ENCODE measurements around the gene LMX1A. TPM values are rescaled to one million over a fixed set of nuclear protein-coding genes. Genes with fewer than 3 reads are reported as not detected.

Gene LMX1A
- total RNA-seq, 1 donor from 2014 or later, result not detected

- TF ChIP-seq CTCF (IDR thresholded peaks at IDR 0.05) (no peak), POLR2A (IDR thresholded peaks at IDR 0.05) (no peak), POLR2AphosphoS5 (IDR thresholded peaks at IDR 0.05; ENCODE audit: insufficient read depth in 1 of 2, low read depth in 1 of 2) (no peak)
- no peaks in the 10 kb centered on the region for H3K27me3 ChIP-seq
- intact Hi-C loops (cut with DNase I), result no loop called here
- H3K4me3 ChIP-seq, result no peak overlapping the region
- H3K4me1 ChIP-seq, result no peaks in the 10 kb centered on the region
- no peak overlapping the region for H3K27ac ChIP-seq
- H3K9me3 ChIP-seq, result no peaks in the 10 kb centered on the region
- H3K36me3 ChIP-seq, result no peaks in the 10 kb centered on the region
- no peak for DNase-seq (ENCODE audit: extremely low spot score in 2 of 2)
Measured at GRCh38 chr1:165228676-165229075, 127.8 kb downstream of the LMX1A start.

- TF ChIP-seq POLR2AphosphoS5 (IDR thresholded peaks at IDR 0.05; ENCODE audit: insufficient read depth in 1 of 2, low read depth in 1 of 2), result no peak
- no peak for TF ChIP-seq POLR2A (IDR thresholded peaks at IDR 0.05)
- no peak for TF ChIP-seq CTCF (IDR thresholded peaks at IDR 0.05)
- H3K27me3 ChIP-seq, result no peaks in the 10 kb centered on the region
- DNase-seq (ENCODE audit: extremely low spot score in 2 of 2), result no peak
- H3K27ac ChIP-seq, result no peak overlapping the region
- no peaks in the 10 kb centered on the region for H3K4me1 ChIP-seq
- no peaks in the 10 kb centered on the region for H3K36me3 ChIP-seq
- no peak overlapping the region for H3K4me3 ChIP-seq
- intact Hi-C loops (cut with DNase I), result no loop called here
- no peaks in the 10 kb centered on the region for H3K9me3 ChIP-seq
Measured at GRCh38 chr1:165228111-165228655, 128.3 kb downstream of the LMX1A start.

GRCh38 chr1:165226326-165226725 is 130.2 kb downstream of the LMX1A start:
- no peak for DNase-seq (ENCODE audit: extremely low spot score in 2 of 2)
- TF ChIP-seq CTCF (IDR thresholded peaks at IDR 0.05) (no peak), POLR2AphosphoS5 (IDR thresholded peaks at IDR 0.05; ENCODE audit: insufficient read depth in 1 of 2, low read depth in 1 of 2) (no peak), POLR2A (IDR thresholded peaks at IDR 0.05) (no peak)
- Histone ChIP-seq H3K36me3 (no peaks in the 10 kb centered on the region), H3K9me3 (no peaks in the 10 kb centered on the region), H3K4me3 (no peak overlapping the region), H3K27ac (no peak overlapping the region), H3K27me3 (no peaks in the 10 kb centered on the region), H3K4me1 (no peaks in the 10 kb centered on the region)
- intact Hi-C loops (cut with DNase I), result no loop called here

- intact Hi-C loops (cut with DNase I), result no loop called here
- Histone ChIP-seq H3K27ac (no peak overlapping the region), H3K4me1 (no peaks in the 10 kb centered on the region), H3K36me3 (no peaks in the 10 kb centered on the region), H3K4me3 (no peak overlapping the region), H3K9me3 (no peaks in the 10 kb centered on the region), H3K27me3 (no peaks in the 10 kb centered on the region)
- no peak for TF ChIP-seq POLR2AphosphoS5 (IDR thresholded peaks at IDR 0.05; ENCODE audit: insufficient read depth in 1 of 2, low read depth in 1 of 2)
- TF ChIP-seq POLR2A (IDR thresholded peaks at IDR 0.05), result no peak
- TF ChIP-seq CTCF (IDR thresholded peaks at IDR 0.05), result no peak
- no peak for DNase-seq (ENCODE audit: extremely low spot score in 2 of 2)
Measured at GRCh38 chr1:165225650-165226049, 130.9 kb downstream of the LMX1A start.

GRCh38 chr1:165225062-165225461 is 131.5 kb downstream of the LMX1A start:
- Histone ChIP-seq H3K27ac (no peak overlapping the region), H3K4me3 (no peak overlapping the region), H3K4me1 (no peaks in the 10 kb centered on the region), H3K36me3 (no peaks in the 10 kb centered on the region), H3K9me3 (no peaks in the 10 kb centered on the region), H3K27me3 (no peaks in the 10 kb centered on the region)
- DNase-seq (ENCODE audit: extremely low spot score in 2 of 2), result no peak
- intact Hi-C loops (cut with DNase I), result no loop called here
- no peak for TF ChIP-seq POLR2A (IDR thresholded peaks at IDR 0.05)
- TF ChIP-seq POLR2AphosphoS5 (IDR thresholded peaks at IDR 0.05; ENCODE audit: insufficient read depth in 1 of 2, low read depth in 1 of 2), result no peak
- TF ChIP-seq CTCF (IDR thresholded peaks at IDR 0.05), result no peak
